ENCODE measurements around the gene DUOXA2.

Gene DUOXA2

DNA sequence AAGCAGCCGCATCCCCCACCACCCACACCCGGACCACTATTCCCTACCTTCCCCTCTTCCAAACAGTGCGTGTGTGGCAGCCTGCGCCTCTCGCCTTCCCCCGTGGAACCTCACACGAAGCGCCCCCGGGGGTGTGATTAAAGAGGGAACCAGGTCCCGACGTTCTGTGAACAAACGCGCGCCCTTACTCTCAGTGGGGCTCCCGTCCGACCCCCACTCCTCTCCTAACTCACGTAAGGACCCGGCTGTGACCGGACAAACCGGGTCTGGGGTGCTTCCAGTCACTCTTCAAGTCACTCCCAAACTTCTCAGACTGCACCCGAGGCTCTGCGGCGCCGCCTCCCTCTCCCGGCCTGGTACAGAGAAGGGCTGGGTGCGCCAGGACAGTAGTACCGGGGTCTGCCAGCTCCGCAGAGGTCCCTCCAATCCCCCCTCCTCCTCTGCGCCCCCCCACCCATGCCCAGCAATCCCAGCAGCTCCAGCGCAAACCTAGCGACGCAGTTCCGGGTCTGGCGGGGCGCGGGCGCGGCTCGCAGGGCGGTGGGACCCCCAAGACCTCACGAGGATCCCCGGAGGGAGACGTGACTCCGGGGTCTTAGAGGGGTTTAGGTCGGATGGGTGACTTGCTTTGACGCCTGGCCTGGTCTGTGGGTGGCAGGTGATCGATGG lies 15.0 kb downstream of the DUOXA2 start:
- no peak overlapping the region for H3K4me3 ChIP-seq (ENCODE audit: low read depth, low read length)

DNA sequence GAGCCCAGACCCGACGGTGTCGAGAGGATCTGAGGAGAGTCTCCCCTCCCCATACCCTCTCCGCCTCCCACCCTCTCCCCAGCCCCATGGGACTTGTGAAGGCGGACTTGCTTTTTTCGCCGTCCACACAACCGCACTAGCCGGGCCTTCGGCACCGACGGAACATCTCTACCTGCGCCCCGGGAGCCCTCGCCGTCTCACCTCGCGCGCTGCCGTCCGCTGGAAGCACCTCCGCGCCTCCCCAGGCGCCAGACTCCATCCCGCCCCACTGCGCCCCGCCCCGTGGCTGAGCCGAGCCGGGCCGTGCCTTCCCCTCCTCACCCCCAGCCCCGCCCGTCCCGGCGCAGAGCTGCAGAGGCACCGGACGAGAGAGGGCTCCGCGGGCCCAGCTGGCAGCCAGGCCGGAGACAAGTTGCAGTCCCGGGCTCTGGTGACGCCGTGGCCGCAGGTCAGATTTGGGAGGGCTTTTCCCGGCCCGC lies 15.6 kb downstream of the DUOXA2 start, which contains the start of the genes DUOX1 and DUOXA1:
TSS of gene DUOX1 (plus strand) at position 344 of the 479 bp plus-strand sequence. CDS start 1,973 bp downstream, outside the sequence.
TSS of gene DUOXA1 (minus strand) at position 229 of the 479 bp plus-strand sequence. CDS start 6,865 bp downstream, outside the sequence.
- TF ChIP-seq, protein P1, sequence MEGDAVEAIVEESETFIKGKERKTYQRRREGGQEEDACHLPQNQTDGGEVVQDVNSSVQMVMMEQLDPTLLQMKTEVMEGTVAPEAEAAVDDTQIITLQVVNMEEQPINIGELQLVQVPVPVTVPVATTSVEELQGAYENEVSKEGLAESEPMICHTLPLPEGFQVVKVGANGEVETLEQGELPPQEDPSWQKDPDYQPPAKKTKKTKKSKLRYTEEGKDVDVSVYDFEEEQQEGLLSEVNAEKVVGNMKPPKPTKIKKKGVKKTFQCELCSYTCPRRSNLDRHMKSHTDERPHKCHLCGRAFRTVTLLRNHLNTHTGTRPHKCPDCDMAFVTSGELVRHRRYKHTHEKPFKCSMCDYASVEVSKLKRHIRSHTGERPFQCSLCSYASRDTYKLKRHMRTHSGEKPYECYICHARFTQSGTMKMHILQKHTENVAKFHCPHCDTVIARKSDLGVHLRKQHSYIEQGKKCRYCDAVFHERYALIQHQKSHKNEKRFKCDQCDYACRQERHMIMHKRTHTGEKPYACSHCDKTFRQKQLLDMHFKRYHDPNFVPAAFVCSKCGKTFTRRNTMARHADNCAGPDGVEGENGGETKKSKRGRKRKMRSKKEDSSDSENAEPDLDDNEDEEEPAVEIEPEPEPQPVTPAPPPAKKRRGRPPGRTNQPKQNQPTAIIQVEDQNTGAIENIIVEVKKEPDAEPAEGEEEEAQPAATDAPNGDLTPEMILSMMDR (IDR thresholded peaks at IDR 0.05; ENCODE audit: borderline replicate concordance, insufficient read depth, low read depth, low read length): no peak
- H3K4me3 ChIP-seq (ENCODE audit: low read depth, low read length): no peak within 1 kb of the TSS

More for the DNA sequence above, 15.0 kb downstream of the DUOXA2 start:
- TF ChIP-seq, protein P1 (IDR thresholded peaks at IDR 0.05; ENCODE audit: borderline replicate concordance, insufficient read depth, low read depth, low read length): no peak

DNA sequence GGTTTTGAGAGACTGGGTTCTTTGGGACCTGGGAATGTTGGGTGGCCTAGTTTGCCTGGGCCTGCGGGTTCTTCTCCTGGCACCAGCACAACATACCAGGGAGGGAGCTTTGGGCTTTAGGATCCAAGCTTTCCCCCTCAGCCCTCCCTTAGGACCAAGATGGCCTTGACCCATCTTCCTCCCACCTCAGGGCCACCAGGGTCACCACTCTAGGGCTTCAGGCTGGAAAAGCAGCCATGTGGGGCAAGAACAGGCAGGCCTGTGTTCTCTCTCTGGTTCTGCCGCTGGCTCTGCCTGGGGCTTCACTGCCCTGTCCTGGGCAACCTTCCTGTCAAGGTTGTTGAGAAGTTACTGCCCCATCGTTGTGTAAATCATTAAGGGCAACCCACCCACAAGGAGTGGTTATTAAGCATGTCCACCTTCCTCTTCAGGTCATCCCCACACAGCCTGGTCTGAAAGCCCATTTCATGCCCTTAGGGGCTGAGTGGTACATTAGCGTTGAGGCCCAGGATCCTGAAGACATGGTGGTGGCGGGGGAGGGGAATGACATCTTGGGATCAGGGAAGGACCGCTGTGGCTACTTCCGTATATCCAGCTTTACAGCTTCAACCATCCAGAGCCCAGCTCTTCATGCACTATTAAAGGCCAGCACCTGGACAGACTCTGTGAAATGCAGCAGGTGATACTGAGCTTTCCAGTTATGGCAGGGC lies 16.3 kb downstream of the DUOXA2 start:
- H3K4me3 ChIP-seq (ENCODE audit: low read depth, low read length): no peak overlapping the region
- TF ChIP-seq, protein P1 (IDR thresholded peaks at IDR 0.05; ENCODE audit: borderline replicate concordance, insufficient read depth, low read depth, low read length): no peak

DNA sequence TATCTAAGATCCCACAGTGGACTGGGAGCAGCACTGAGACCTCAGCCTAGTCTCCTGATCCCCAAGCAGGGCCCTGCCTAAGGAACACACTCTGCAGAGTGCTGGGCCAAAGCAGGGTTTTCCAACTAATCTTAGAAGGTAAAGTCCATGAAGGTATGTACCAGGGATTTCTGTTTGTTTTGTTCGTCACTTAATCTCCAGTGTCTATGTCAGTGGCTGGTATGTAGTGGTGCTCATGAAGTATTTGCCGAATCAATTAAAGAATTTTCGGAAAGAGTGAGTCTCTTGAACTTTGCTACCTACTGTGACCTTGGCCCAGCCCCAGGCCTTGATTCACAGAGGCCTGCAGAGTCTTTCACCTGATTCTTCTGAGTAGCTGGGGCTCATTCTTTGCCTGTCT lies 17.4 kb downstream of the DUOXA2 start:
- TF ChIP-seq, protein P1 (IDR thresholded peaks at IDR 0.05; ENCODE audit: borderline replicate concordance, insufficient read depth, low read depth, low read length): no peak
- no peak overlapping the region for H3K4me3 ChIP-seq (ENCODE audit: low read depth, low read length)

DNA sequence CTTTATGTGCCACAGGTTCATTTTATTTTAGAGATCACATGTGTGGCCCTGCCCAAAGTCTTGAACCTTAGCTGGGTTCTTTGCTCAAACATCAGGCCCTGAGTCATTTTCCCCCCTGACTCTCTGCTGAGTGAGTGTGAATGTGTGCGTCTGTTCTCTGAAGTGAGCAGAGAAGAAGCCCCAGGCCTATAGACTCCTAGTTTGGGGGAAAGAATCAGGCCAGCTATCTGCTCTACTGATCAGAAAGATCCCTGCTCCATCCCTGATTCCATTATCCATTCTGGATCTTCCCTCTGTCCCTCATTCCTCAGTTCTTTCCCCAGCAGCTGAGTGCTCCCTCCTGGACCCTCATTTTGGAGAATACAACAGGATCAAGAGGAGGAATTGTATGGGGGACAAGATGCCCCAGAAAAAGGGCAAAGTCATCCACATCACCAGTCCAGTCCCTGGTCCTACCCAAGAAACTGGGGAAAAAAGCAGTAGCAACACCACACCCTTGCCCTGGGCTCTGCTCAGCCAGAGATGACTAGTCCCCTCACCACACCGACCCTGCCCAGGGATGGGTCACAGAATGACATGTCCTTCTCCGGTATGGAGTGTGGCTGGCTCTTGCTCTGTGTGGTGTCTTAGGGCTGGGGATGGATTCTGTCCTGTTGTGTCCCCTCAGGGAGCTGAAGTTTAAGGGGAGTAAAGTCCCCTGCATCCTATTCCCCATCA lies 18.9 kb downstream of the DUOXA2 start:
- no peak overlapping the region for H3K4me3 ChIP-seq (ENCODE audit: low read depth, low read length)
- TF ChIP-seq, protein P1 (IDR thresholded peaks at IDR 0.05; ENCODE audit: borderline replicate concordance, insufficient read depth, low read depth, low read length): no peak

DNA sequence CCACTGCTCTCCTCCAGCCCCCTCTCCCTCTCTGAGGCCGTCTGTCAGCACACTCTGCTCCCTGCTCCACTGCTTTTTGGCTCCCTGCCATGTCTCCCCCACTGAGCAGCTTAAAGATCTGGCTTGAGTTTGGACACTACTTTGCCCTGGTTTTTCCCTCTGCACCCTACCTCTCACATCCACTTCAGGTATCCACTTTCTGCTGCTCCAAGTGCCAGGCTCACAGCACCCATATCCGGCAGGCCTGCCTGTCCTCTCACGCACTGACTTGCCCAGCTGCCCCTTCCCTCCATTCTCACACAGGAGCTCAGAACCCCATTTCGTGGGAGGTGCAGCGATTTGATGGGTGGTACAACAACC lies 19.4 kb downstream of the DUOXA2 start:
- H3K4me3 ChIP-seq (ENCODE audit: low read depth, low read length): no peak overlapping the region
- TF ChIP-seq, protein P1 (IDR thresholded peaks at IDR 0.05; ENCODE audit: borderline replicate concordance, insufficient read depth, low read depth, low read length): no peak
